ENCODE measurements around the gene ZRANB2.

DNA sequence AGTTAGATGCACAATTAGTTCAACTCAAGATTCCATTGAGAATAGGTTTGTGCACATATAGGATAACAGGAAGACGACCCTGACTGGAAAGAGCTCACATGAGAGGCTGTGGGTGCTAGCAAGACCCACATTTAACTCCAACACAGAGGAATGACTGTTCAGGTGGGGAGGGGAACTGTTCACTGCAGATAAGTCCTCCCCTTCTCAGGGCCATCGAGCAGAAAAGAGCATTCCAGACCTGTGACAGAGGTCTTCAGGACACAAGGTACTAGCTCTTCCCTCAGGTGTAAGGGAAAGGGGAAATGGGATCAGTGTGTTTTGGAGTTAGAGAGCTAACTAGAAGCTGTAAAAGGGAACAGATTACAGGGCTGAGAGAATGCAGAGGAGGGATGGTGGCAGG is 41.9 kb downstream of the ZRANB2 start:
- TF ChIP-seq CTCF (IDR thresholded peaks at IDR 0.05; ENCODE audit: low read depth, low read length, missing input control) (no peak), RAD21 (IDR thresholded peaks at IDR 0.05) (no peak), JUND (IDR thresholded peaks at IDR 0.05) (no peak), YY1 (IDR thresholded peaks at IDR 0.05) (no peak), SP1 (IDR thresholded peaks at IDR 0.05) (no peak)
- TF ChIP-seq, protein P1, sequence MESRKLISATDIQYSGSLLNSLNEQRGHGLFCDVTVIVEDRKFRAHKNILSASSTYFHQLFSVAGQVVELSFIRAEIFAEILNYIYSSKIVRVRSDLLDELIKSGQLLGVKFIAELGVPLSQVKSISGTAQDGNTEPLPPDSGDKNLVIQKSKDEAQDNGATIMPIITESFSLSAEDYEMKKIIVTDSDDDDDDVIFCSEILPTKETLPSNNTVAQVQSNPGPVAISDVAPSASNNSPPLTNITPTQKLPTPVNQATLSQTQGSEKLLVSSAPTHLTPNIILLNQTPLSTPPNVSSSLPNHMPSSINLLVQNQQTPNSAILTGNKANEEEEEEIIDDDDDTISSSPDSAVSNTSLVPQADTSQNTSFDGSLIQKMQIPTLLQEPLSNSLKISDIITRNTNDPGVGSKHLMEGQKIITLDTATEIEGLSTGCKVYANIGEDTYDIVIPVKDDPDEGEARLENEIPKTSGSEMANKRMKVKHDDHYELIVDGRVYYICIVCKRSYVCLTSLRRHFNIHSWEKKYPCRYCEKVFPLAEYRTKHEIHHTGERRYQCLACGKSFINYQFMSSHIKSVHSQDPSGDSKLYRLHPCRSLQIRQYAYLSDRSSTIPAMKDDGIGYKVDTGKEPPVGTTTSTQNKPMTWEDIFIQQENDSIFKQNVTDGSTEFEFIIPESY (IDR thresholded peaks at IDR 0.05): no peak

Data from liver (tissue), 3 donors.